ENCODE results near the gene NT5DC2.

NT5DC2 gene

DNA sequence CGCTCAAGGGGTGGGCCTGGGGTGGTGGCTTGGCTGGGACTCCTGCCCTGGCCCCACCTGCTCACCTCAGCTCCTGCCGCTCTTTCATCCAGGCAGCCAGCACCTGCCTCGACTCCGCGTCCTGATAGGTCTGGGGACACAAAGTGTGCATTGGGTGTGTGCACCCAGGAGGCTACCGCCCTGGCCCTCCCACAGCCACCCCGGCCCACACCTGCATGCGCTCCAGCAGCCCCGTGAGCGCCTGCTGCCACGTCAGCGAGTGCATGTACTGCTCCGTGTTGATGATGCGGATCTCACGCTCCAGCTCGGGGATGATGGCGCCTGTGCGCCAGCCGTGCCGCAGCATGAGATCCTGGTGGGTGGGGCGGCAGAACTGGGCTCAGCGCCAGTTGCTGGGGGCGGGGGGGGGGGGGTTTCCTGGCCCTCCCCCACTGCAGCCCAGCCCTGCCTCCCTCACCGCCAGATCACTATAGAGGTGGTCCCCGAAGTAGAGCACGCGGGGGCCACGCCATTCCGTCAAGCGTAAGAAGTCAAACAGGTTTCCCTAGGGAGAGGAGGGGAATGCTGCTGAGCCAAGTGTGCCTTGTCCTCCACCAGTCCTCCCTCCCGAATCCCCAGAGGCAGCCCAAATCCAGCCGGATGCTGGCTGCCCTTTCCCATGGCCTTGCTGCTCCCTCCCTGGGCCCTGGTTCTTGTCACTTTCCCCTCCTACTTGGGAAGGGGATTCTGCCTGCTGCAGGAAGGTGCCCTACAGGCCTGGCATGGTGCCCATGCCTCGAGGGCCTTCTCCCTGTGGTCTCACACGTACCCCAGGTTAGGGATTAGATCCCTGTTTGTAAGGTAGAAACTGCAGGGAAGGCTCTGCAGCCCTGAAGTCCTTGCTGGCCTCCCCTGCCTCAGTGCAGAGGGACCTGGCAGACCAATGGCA lies 8.6 kb downstream of the NT5DC2 start:
- no peak for DNase-seq

DNA sequence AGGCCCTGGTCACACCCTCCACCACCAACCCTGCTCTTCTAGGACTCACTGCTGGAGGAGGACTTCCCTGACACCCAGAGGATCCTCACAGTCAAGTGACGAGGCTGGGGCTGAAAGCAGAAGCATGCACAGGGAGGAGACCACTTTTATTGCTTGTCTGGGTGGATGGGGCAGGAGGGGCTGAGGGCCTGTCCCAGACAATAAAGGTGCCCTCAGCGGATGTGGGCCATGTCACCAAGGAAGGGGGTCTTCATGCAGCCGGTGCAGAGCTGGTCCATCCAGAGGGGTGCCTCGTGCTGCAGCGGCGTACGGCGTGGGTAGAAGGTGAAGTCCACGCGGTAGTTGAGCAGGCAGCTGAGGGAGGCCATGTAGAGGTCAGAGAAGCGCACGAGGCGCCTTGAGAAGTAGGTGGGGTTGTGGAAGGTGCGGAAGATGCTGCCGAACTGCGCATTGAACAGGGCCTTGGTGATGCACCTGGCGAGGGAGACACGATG lies 9.4 kb downstream of the NT5DC2 start:
- no peak for DNase-seq

DNA sequence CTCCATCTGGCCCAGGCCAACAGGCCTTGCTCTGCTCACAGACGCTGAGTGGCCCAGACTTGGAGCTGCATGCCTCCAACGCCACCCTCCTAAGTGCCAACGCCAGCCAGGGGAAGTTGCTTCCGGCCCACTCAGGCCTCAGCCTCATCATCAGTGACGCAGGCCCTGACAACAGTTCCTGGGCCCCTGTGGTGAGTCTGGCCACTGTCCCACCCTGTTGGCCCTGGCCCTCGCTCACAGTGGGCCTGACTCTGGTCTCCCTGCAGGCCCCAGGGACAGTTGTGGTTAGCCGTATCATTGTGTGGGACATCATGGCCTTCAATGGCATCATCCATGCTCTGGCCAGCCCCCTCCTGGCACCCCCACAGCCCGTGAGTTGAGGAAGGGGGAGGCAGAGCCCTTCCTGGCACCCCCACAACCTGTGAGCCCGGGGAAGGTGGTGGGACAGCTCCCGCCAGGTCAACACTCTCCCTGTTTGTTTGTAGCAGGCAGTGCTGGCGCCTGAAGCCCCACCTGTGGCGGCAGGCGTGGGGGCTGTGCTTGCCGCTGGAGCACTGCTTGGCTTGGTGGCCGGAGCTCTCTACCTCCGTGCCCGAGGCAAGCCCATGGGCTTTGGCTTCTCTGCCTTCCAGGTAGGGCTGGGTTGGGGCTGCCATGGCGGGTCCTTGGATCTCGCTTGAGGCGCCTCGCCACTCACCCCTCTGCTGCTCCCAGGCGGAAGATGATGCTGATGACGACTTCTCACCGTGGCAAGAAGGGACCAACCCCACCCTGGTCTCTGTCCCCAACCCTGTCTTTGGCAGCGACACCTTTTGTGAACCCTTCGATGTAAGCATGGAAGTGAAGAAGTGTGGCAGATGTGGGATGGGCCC lies 10.0 kb downstream of the NT5DC2 start:
- DNase-seq = no peak

DNA sequence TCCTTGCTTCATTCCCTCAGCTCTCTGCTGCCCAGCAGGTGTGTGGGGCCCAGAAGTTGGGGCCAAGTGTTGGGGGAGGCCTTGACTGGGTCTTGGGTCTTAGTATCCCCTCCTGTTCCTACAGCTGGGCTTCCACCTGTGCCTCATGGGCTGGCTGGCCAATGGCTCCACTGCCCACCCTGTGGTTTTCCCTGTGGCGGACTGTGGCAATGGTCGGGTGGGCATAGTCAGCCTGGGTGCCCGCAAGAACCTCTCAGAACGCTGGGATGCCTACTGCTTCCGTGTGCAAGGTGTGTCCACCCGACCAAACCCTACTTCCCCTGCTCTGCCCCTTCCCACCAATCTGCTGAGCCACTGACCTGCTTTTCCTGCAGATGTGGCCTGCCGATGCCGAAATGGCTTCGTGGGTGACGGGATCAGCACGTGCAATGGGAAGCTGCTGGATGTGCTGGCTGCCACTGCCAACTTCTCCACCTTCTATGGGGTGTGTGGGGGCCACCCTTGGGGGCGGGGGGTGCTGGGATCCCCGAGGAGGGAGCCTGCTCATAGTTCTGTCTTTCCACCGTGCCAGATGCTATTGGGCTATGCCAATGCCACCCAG lies 10.9 kb downstream of the NT5DC2 start:
- no peak for DNase-seq

DNA sequence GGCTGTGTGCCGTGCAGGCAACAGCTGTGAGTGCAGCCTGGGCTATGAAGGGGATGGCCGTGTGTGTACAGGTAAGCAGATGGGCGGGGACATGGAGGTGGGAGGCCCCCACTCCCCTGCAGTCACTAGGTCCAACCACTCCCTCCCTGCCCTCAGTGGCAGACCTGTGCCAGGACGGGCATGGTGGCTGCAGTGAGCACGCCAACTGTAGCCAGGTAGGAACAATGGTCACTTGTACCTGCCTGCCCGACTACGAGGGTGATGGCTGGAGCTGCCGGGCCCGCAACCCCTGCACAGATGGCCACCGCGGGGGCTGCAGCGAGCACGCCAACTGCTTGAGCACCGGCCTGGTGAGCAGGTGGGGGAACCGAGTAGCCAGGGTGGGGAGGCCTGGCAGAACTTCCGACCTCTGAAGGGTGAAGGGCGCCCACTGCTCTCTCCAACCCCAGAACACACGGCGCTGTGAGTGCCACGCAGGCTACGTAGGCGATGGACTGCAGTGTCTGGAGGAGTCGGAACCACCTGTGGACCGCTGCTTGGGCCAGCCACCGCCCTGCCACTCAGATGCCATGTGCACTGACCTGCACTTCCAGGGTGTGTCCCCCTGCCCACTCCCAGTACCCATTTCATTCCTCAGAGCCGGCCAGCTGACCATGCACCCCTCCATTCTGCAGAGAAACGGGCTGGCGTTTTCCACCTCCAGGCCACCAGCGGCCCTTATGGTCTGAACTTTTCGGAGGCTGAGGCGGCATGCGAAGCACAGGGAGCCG lies 11.6 kb downstream of the NT5DC2 start:
- DNase-seq = no peak

DNA sequence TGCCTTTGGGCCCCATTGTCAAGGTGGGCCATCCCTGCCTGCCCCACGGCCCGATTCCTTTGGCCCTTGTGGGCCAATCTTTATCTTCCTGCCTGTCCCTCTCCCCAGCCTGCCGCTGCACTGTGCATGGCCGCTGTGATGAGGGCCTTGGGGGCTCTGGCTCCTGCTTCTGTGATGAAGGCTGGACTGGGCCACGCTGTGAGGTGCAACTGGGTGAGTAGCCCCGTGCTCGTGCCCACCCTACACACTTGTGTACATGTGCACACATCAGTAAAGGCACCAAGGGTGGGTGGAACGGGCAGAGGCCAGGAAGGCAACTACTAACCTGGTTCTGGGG lies 12.2 kb downstream of the NT5DC2 start:
- no peak for DNase-seq

DNA sequence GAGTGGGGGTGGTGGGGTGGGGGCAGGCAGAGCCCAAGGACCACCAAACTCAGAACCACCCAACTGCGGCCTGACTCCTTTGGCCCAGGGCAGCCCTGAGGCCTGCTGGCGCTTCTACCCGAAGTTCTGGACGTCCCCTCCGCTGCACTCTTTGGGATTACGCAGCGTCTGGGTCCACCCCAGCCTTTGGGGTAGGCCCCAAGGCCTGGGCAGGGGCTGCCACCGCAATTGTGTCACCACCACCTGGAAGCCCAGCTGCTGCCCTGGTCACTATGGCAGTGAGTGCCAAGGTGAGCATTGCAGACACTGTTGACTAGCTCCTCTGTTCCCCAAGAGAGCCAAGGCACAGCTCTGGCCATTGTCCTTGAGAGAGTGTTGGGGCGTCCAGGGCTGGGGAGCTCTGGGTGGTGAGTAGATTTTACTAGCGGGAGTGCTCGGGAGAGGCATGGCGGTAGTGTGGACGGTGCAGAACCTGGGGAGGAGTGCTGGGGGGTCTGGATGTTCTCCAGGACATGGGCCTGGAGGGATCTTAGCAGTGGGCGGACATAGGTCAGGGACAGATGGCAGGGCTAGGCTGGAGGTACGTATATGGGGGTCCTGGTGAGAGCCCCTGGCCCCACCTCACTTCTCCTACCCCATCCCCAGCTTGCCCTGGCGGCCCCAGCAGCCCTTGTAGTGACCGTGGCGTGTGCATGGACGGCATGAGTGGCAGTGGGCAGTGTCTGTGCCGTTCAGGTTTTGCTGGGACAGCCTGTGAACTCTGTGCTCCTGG lies 12.8 kb downstream of the NT5DC2 start:
- no peak for DNase-seq

DNA sequence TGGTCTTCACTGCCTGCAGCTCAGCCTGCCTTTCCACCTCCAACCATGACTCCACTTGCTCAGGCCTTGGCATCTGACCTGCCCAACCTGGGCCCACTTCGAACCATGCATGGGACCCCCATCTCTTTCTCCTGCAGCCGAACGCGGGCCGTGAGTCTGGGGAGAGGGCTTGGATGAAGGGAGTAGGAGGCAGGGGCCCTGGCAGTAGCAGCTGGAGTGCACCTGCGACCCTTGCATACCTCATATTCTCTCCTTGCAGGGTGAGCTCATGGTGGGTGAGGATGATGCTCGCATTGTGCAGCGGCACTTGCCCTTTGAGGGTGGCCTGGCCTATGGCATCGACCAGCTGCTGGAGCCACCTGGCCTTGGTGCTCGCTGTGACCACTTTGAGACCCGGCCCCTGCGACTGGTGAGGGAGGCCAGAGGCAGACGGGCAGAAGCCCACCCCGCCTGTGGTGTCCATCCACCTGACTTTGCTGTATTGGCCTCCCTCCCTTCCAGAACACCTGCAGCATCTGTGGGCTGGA lies 13.5 kb downstream of the NT5DC2 start:
- no peak for DNase-seq

DNA sequence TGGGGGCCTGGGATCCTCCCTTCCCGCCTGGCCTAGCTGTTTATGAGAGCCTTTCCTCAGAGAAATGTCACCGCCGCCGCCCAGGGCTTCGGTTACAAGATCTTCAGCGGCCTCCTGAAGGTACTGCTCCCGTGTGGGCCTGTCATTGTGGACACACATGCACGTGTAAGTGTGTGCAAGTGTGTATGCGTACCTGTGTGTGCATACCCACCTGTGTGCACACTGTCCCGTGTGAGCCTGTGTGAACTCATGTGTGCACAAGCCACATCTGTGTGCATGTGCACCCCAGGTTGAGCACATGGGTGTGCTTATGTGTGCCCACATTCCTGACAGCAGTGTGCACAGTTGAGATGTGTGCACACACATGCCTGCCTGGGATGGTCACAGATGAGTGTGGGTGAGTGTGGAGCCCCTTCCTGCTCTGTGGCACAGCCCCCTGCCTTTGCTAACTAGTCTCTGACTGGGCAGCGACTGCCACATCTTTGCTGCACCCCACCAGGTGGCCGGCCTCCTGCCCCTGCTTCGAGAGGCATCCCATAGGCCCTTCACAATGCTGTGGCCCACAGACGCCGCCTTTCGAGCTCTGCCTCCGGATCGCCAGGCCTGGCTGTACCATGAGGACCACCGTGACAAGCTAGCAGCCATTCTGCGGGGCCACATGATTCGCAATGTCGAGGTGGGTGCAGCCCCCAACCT lies 14.1 kb downstream of the NT5DC2 start:
- DNase-seq = no peak

DNA sequence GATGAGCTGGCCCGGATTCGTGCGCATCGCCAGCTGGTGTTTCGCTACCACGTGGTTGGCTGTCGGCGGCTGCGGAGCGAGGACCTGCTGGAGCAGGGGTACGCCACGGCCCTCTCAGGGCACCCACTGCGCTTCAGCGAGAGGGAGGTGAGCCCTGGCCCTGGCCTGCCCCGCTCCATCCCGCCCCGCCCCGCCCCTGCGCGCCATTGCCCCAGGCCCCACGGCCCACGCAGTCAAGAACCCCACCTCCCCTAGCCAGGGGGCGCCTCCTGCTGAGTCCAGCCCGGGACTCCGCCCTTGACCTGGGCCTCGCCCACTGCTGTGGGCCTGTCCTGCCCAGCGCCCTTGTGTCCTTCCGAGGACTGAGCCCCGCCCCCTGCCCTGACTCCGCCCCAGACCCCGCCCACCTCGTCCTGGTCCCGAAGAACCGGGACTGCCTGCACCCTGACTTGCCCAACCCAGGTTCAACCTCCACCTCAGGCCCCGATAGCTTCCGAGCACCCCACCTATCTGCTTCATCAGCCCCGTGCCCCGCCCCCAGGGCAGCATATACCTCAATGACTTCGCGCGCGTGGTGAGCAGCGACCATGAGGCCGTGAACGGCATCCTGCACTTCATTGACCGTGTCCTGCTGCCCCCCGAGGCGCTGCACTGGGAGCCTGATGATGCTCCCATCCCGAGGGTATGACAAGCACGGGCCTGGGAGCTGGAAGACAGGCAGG lies 14.8 kb downstream of the NT5DC2 start:
- no peak for DNase-seq

DNA sequence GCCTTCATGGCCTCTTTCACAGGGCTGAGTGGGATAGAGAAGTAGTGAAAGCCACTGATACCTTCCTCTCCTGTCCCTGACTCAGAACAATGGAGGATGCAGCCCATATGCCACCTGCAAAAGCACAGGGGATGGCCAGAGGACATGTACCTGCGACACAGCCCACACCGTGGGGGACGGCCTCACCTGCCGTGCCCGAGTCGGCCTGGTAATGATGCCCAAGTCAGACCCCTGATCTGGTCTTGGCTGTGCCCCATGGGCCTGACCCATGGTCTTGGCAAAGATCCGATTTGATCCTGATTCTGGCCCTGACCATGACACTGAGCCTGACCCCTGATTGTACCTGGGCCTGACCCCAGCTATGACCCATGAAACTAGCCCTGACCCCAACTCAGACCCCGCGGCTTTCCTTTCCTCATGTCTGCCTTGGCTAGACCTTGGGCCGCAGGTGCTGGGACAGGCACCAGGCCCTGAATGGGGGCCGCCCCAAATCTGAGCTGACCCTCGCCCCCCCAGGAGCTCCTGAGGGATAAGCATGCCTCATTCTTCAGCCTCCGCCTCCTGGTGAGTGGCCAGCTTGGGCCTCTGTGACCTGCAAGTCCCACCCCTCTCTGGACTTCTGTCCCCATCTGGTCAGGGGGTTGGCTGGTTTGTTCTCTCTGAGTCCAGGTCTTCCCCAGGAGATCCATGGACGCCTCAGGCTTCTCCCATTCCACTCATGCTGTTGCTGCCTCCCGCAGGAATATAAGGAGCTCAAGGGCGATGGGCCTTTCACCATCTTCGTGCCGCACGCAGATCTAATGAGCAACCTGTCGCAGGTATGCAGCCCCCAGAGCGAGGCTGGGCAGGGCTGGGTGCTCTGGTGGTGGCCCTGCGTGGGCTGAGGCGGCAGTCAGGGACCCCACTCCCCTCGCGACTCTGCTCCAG lies 15.6 kb downstream of the NT5DC2 start:
- no peak for DNase-seq

DNA sequence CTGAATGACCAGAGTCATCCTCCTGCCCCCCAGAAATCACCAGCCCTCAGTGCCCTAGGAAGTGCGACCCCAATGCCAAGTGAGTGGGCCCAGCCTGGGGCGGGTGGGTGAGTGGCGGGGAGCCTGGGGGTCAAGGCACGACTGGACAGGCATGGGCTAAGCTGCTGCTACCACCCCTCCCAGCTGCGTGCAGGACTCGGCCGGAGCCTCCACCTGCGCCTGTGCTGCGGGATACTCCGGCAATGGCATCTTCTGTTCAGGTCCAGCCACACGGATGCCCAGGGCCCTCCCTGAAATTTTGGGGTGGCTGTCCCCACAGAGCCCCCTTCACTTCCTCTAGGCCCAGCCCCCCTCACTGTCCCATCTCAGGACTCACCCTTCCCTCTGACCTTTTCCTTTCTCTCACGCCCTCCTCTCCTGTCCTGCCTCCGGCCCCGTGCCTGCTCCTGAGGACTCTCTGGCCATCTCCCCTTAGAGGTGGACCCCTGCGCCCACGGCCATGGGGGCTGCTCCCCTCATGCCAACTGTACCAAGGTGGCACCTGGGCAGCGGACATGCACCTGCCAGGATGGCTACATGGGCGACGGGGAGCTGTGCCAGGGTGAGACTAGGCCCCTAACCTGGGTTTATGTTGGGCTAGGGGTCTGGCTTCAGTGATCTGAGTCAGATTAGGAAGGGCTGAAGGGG lies 17.0 kb downstream of the NT5DC2 start:
- DNase-seq = no peak

DNA sequence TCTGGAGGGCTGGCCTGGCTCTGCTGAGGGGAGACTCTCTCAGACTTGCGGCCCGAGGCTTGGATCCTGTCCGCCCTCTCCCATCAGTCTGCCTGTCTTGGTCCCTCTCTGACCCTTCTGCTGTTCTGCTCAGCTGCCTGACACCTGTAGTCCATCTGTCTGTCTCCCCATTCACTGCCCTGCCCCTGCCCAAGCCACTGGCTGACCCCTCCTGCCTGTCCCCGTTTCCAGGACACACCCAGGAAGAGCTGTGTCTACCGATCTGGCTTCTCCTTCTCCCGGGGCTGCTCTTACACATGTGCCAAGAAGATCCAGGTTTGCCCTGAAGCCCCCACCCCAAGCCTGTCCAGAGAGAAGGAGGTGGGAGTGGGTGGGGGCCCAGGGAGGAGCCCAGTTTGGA lies 18.5 kb downstream of the NT5DC2 start:
- DNase-seq = no peak

DNA sequence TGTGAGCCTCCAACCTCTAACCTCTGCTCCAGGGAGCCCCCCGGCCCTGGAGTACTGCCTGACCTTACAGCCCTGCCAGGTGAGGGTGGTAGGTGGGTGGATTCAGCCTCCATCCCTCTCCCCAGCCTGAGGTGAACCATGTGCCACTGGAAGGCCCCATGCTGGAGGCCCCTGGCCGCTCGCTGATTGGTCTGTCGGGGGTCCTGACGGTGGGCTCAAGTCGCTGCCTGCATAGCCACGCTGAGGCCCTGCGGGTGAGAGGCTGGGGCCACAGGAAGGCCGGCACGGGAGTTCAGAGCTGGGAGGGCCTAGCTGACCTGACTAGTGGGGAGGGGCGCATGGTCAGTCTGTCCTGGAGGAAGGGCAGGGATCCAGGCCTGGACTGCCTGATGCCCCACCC lies 19.1 kb downstream of the NT5DC2 start:
- no peak for DNase-seq

DNA sequence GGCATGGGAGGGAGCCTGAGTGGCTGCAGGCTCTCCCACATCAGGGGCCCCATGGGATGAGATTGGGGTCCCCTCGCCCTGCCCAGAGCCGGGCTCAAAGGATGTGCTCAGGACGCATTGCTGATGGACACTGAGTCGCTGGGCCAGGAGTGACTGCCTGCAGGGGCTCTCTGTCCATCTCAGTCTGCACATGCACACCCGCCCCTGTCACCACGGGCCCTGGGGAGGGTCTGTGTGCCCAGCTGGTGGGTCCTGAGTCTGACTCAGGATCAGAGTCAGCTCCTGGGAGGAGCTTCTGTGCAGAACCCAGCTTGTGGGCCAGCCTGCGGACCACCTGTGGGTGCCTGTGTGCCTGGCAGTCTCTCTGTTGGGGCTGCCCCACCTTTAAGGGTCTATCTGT lies 20.4 kb downstream of the NT5DC2 start:
- no peak for DNase-seq

DNA sequence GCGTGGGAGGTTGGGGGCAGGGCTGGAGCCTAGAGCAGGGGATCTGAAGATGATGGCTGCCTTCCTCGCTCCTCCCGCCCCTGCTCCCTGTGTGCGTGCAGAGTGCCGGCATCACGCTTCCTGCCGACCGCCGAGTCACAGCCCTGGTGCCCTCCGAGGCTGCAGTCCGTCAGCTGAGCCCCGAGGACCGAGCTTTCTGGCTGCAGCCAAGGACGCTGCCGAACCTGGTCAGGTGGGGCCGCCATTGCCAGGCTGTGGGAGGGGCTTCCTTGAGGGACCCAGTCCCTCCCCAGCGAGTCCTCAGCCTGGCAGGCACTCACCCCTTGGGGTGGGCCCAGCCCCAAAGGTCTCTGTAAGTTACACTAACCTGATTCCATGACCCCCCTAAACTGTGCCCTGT lies 20.9 kb downstream of the NT5DC2 start:
- DNase-seq = no peak

DNA sequence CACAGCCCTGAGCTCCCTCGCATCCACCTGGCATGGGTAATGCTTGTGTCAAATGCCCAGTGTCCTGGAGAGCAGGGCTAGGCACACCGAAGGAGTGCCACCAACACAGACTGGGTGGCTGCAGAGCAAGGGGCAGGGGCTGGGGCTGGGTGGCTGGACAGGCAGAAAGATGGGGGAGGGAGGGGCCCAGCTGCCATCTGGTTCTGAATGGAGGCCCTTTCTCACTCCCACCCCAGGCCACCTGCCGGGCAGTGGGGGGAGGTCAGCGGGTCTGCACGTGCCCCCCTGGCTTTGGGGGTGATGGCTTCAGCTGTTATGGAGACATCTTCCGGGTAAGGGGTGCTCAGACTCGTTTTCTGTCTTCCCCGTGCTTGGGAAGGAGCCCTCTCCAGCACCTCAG lies 21.6 kb downstream of the NT5DC2 start:
- no peak for DNase-seq

DNA sequence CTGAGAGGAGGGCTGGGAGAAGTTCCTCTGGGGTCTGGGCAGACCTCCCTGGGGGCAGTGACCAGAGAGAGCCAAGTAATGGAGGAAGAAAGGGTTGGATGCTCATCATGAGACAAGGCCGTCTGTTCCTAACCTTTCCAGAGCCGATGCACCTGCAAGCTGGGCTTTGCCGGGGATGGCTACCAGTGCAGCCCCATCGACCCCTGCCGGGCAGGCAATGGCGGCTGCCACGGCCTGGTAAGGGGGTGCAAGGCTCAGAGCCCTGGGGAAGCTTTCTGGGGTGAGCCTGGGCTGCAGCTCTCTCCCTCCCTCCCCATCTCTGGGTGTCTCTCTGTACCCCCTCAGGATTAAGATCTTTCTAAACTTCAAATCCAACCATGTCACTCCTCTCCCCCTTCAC lies 22.1 kb downstream of the NT5DC2 start:
- no peak for DNase-seq
